Activated CD4-positive, alpha-beta memory T cell treated with anti-CD3 and anti-CD28 coated beads, Interleukin-2, amount 10 ng/mL, durations not matched to agents 7 days and 5 days (primary cell): ENCODE results near the gene SPSB2. TPM values are rescaled to one million over a fixed set of nuclear protein-coding genes. Genes with fewer than 3 reads are reported as not detected.

Experiments
- CTCF ChIA-PET: fragments of 350-600 bp; sonication (Branson Sonifier 250); formaldehyde crosslinking; loops from one replicate; lab custom pipeline; 2021; ENCODE audit warnings: antibody characterized with exemption, inconsistent platforms; lab: Charles Lee
- POLR2A ChIA-PET: fragments of 350-600 bp; sonication (Branson Sonifier 250); formaldehyde crosslinking; loops from one replicate; lab custom pipeline; 2021; ENCODE audit warnings: antibody characterized with exemption; lab: Charles Lee
- DNase-seq: peaks from one replicate; pipeline ENCODE4 v3.0.0-alpha.2; 2020
- H3K27ac Mint-ChIP-seq: one replicate; pipeline ENCODE4 v1.8.0; 2021; ENCODE audit warnings: mild to moderate bottlenecking, mixed read lengths
- H3K27me3 Mint-ChIP-seq: one replicate; pipeline ENCODE4 v1.8.0; 2021; ENCODE audit warnings: mixed read lengths
- H3K36me3 Mint-ChIP-seq: one replicate; pipeline ENCODE4 v1.8.0; 2021; ENCODE audit warnings: low read depth, mixed read lengths
- H3K4me1 Mint-ChIP-seq: one replicate; pipeline ENCODE4 v1.8.0; 2021; ENCODE audit warnings: mixed read lengths
- H3K4me3 Mint-ChIP-seq: one replicate; pipeline ENCODE4 v1.8.0; 2021; ENCODE audit warnings: mild to moderate bottlenecking, mixed read lengths
- H3K9me3 Mint-ChIP-seq: one replicate; pipeline ENCODE4 v1.8.0; 2021; ENCODE audit warnings: mixed read lengths
- total RNA-seq, 2 experiments: library from RNA; stranded (reverse); gene quantifications; one replicate each; pipeline ENCODE4 v1.2.3, GENCODE V29; 2021

SPSB2 gene
- total RNA-seq, 2 experiments from 2014 or later = 11.1 to 11.2 TPM

GRCh38 chr12:6826734-6827436, 46.2 kb downstream of the SPSB2 start:
- Mint-ChIP-seq H3K27me3 (peaks cover 80% of the 10 kb centered on the region), H3K9me3 (no peaks in the 10 kb centered on the region), H3K36me3 (no peaks in the 10 kb centered on the region), H3K4me3 (peak overlapping the region; percentile 10), H3K4me1 (peaks cover 20% of the 10 kb centered on the region), H3K27ac (no peak overlapping the region)
- POLR2A ChIA-PET = interaction anchor here (1.4 to 7.2 kb wide), 5 partner anchors 13 to 74 kb away, joined by 3 to 33 read pairs (median 7); partner anchors contain the start of genes CDCA3, GNB3, MLF2 and USP5
- no peak for DNase-seq
- CTCF ChIA-PET = interaction anchor here (0.6 to 4.9 kb wide), 12 partner anchors 9 to 205 kb away, joined by 3 to 48 read pairs (median 3); partner anchors contain the start of genes CD4, COPS7A, MLF2 and SPSB2

GRCh38 chr12:6826125-6826733, 46.9 kb downstream of the SPSB2 start:
- DNase-seq = no peak
- H3K9me3 Mint-ChIP-seq = no peaks in the 10 kb centered on the region
- POLR2A ChIA-PET = interaction anchor here (1.2 to 7.2 kb wide), 3 partner anchors 12 to 73 kb away, joined by 3 to 33 read pairs (median 4); partner anchors contain the start of gene MLF2
- H3K4me3 Mint-ChIP-seq = no peak overlapping the region
- CTCF ChIA-PET = interaction anchor here (0.6 to 4.9 kb wide), 17 partner anchors 9 to 344 kb away, joined by 3 to 48 read pairs (median 4); partner anchors contain the start of genes CD4, CDCA3, COPS7A and MLF2
- no peaks in the 10 kb centered on the region for H3K36me3 Mint-ChIP-seq
- H3K4me1 Mint-ChIP-seq = peaks cover 22% of the 10 kb centered on the region
- H3K27ac Mint-ChIP-seq = no peak overlapping the region
- peaks cover 75% of the 10 kb centered on the region for H3K27me3 Mint-ChIP-seq

GRCh38 chr12:6825398-6826124, 47.5 kb downstream of the SPSB2 start:
- ChIA-PET CTCF (interaction anchor here (0.6 to 4.9 kb wide), 23 partner anchors 10 to 344 kb away, joined by 3 to 48 read pairs (median 3); partner anchors contain the start of genes CD4, CDCA3, COPS7A and MLF2), POLR2A (interaction anchor here (0.6 to 7.2 kb wide), 4 partner anchors 11 to 72 kb away, joined by 3 to 33 read pairs (median 4); partner anchors contain the start of gene MLF2)
- Mint-ChIP-seq H3K9me3 (no peaks in the 10 kb centered on the region), H3K27ac (no peak overlapping the region), H3K36me3 (peaks cover 2% of the 10 kb centered on the region), H3K27me3 (peaks cover 72% of the 10 kb centered on the region), H3K4me1 (peaks cover 27% of the 10 kb centered on the region), H3K4me3 (no peak overlapping the region)
- peak; percentile 84 for DNase-seq

GRCh38 chr12:6824901-6825381, 48.2 kb downstream of the SPSB2 start:
- Mint-ChIP-seq H3K27ac (no peak overlapping the region), H3K4me3 (no peak overlapping the region), H3K4me1 (peaks cover 29% of the 10 kb centered on the region), H3K9me3 (no peaks in the 10 kb centered on the region), H3K36me3 (peaks cover 3% of the 10 kb centered on the region), H3K27me3 (peaks cover 67% of the 10 kb centered on the region)
- ChIA-PET CTCF (interaction anchor here (0.8 to 4.9 kb wide), 18 partner anchors 11 to 257 kb away, joined by 3 to 48 read pairs (median 4); partner anchors contain the start of genes CD4, CDCA3, MLF2 and NOP2), POLR2A (interaction anchor here (0.6 to 7.2 kb wide), 5 partner anchors 10 to 72 kb away, joined by 3 to 33 read pairs (median 4); partner anchors contain the start of gene MLF2)
- no peak for DNase-seq

- Mint-ChIP-seq H3K27me3 (peaks cover 60% of the 10 kb centered on the region), H3K4me3 (no peak overlapping the region), H3K27ac (no peak overlapping the region), H3K36me3 (peaks cover 11% of the 10 kb centered on the region), H3K4me1 (peaks cover 28% of the 10 kb centered on the region), H3K9me3 (no peaks in the 10 kb centered on the region)
- ChIA-PET CTCF (interaction anchor here (0.8 to 4.9 kb wide), 14 partner anchors 11 to 256 kb away, joined by 3 to 48 read pairs (median 4); partner anchors contain the start of genes CD4, MLF2, NOP2 and PTMS), POLR2A (interaction anchor here (1.4 to 7.2 kb wide), 2 partner anchors 13 to 71 kb away, joined by 5 to 33 read pairs; partner anchors contain the start of gene MLF2)
- DNase-seq = no peak
Observed at GRCh38 chr12:6824085-6824775, 48.9 kb downstream of the SPSB2 start.

- no peak overlapping the region for H3K4me3 Mint-ChIP-seq
- H3K9me3 Mint-ChIP-seq = no peaks in the 10 kb centered on the region
- no peak overlapping the region for H3K27ac Mint-ChIP-seq
- no peak for DNase-seq
- ChIA-PET POLR2A (interaction anchor here (1.1 to 7.2 kb wide), 3 partner anchors 10 to 70 kb away, joined by 3 to 33 read pairs (median 5); partner anchors contain the start of gene MLF2), CTCF (interaction anchor here (1.0 to 4.9 kb wide), 6 partner anchors 10 to 253 kb away, joined by 4 to 48 read pairs (median 4); partner anchors contain the start of genes MLF2 and PTMS)
- H3K4me1 Mint-ChIP-seq = peaks cover 23% of the 10 kb centered on the region
- H3K36me3 Mint-ChIP-seq = peaks cover 15% of the 10 kb centered on the region
- H3K27me3 Mint-ChIP-seq = peaks cover 54% of the 10 kb centered on the region
Observed at GRCh38 chr12:6823182-6824084, 49.7 kb downstream of the SPSB2 start.

GRCh38 chr12:6822426-6823135, 50.5 kb downstream of the SPSB2 start:
- Mint-ChIP-seq H3K27me3 (peaks cover 51% of the 10 kb centered on the region), H3K27ac (no peak overlapping the region), H3K4me3 (no peak overlapping the region), H3K9me3 (no peaks in the 10 kb centered on the region), H3K36me3 (peaks cover 24% of the 10 kb centered on the region), H3K4me1 (peaks cover 21% of the 10 kb centered on the region)
- CTCF ChIA-PET = interaction anchor here (0.5 to 4.9 kb wide), 7 partner anchors 9 to 202 kb away, joined by 3 to 48 read pairs (median 4); partner anchors contain the start of gene MLF2
- no peak for DNase-seq
- POLR2A ChIA-PET = interaction anchor here (0.7 to 7.2 kb wide), 6 partner anchors 11 to 69 kb away, joined by 3 to 33 read pairs (median 4); partner anchors contain the start of genes CDCA3, MLF2 and USP5

- H3K27ac Mint-ChIP-seq = peak within 1 kb of the TSS; percentile 12
- H3K4me3 Mint-ChIP-seq = peak within 1 kb of the TSS; percentile 9
- peaks cover 43% of the 10 kb centered on the region for H3K27me3 Mint-ChIP-seq
- ChIA-PET CTCF (interaction anchor here (0.7 to 4.9 kb wide), 8 partner anchors 13 to 201 kb away, joined by 3 to 48 read pairs (median 4); partner anchors contain the start of gene MLF2), POLR2A (interaction anchor here (0.7 to 1.7 kb wide), 9 partner anchors 9 to 68 kb away, joined by 3 to 7 read pairs (median 5); partner anchors contain the start of genes CDCA3, MLF2, PTMS and USP5)
- H3K9me3 Mint-ChIP-seq = no peaks in the 10 kb centered on the region
- peaks cover 29% of the 10 kb centered on the region for H3K36me3 Mint-ChIP-seq
- DNase-seq = no peak
- peaks cover 16% of the 10 kb centered on the region for H3K4me1 Mint-ChIP-seq
Observed at GRCh38 chr12:6821591-6822425, 51.3 kb downstream of the SPSB2 start, which contains the start of gene GPR162. Gene GPR162 (plus strand): TSS chr12:6821821. CDS start chr12:6823899, 2,078 bp downstream.
